DND-41 (cell line): ENCODE data around the gene KRTCAP2.
"Not testable (repeated sequence)": the region's sequence is repeated elsewhere in the genome, so short reads cannot be mapped to it uniquely, and the experiment has no call there.

ENCODE experiments used
- ATAC-seq: fragments of 200-7000 bp; cut with Tn5 transposase; 3 replicates; pipeline ENCODE4 v1.9.1; 2021; ENCODE audit warnings: low read depth; ENCODE audit not compliant: insufficient read depth
- DNase-seq: peaks from one replicate; pipeline ENCODE4 v3.0.0-alpha.2; 2020
- H2AFZ ChIP-seq: 2 replicates; pipeline ENCODE4 v1.6.0; 2012; ENCODE audit warnings: low read depth, low read length
- H3K27ac ChIP-seq: 2 replicates; pipeline ENCODE4 v1.5.1; 2012; ENCODE audit warnings: low read length, inconsistent platforms
- H3K27me3 ChIP-seq: fragments of 200-600 bp; sonication (generic); 2 replicates; pipeline ENCODE4 v1.6.0; 2012; ENCODE audit warnings: low read length, mild to moderate bottlenecking, inconsistent platforms; ENCODE audit not compliant: insufficient read depth, poor library complexity
- H3K36me3 ChIP-seq: 2 replicates; pipeline ENCODE4 v1.5.1; 2012; ENCODE audit warnings: low read length, inconsistent platforms; ENCODE audit not compliant: insufficient read depth
- H3K4me1 ChIP-seq: 2 replicates; pipeline ENCODE4 v1.5.1; 2012; ENCODE audit warnings: mild to moderate bottlenecking, low read length; ENCODE audit not compliant: insufficient read depth
- H3K4me2 ChIP-seq: 2 replicates; pipeline ENCODE4 v1.6.0; 2012; ENCODE audit warnings: mild to moderate bottlenecking, moderate library complexity, low read length, inconsistent platforms; ENCODE audit not compliant: insufficient read depth
- H3K4me3 ChIP-seq, 2 experiments: fragments of 200-600 bp in 1 of 2; shearing (Covaris generic) in 1 of 2; 2 replicates each; pipeline ENCODE4 v1.5.1; 2012 to 2016; ENCODE audit warnings: inconsistent platforms in 2 of 2, low read length in 2 of 2, mild to moderate bottlenecking in 2 of 2, low read depth in 1 of 2, moderate library complexity in 1 of 2
- H3K79me2 ChIP-seq: 2 replicates; pipeline ENCODE4 v1.6.0; 2012; ENCODE audit warnings: low read length, inconsistent platforms; ENCODE audit not compliant: insufficient read depth
- H3K9ac ChIP-seq: 2 replicates; pipeline ENCODE4 v1.6.0; 2012; ENCODE audit warnings: low read depth, mild to moderate bottlenecking, inconsistent platforms, low read length, moderate library complexity
- H3K9me3 ChIP-seq: 2 replicates; pipeline ENCODE4 v1.5.1; 2012; ENCODE audit warnings: low read length, moderate library complexity, mild to moderate bottlenecking, inconsistent platforms; ENCODE audit not compliant: insufficient read depth, severe bottlenecking
- H4K20me1 ChIP-seq: 2 replicates; pipeline ENCODE4 v1.6.0; 2012; ENCODE audit warnings: low read length; ENCODE audit not compliant: insufficient read depth
- EZH2 ChIP-seq: IDR thresholded peaks from 3 replicates; pipeline ENCODE4 v1.6.1; 2012; ENCODE audit warnings: borderline replicate concordance, low read depth, mild to moderate bottlenecking, moderate library complexity, low read length, inconsistent platforms; ENCODE audit not compliant: severe bottlenecking
- TF ChIP-seq, protein P1 (sequence below): IDR thresholded peaks from 2 replicates; pipeline ENCODE4 v1.5.1; 2012; ENCODE audit warnings: borderline replicate concordance, low read length, moderate library complexity, mild to moderate bottlenecking; ENCODE audit not compliant: poor library complexity, severe bottlenecking; ENCODE audit errors: extremely low read depth

Gene KRTCAP2

DNA sequence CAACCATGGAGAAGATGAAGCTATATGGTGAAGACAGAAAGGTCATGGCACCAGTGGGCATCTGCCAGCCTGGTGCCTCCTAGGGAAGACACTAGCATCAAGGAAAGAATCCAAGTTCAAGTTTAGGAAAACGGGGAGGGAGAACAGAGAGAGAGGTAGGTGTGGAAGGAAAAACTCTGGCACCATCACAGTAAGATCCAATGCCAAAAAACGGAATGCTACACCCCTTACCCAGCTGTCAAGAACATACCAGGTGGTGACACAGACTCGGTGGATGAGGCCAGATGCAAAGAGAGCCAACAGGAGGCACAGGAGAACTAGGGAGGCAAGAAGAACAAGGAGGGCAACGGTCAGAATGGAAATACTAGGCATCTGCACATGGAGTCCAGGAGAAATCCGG is 3.6 kb downstream of the KRTCAP2 start:
- H3K27ac ChIP-seq, result no peak overlapping the region
- no peak for TF ChIP-seq EZH2
- H2AFZ ChIP-seq, result no peak overlapping the region

DNA sequence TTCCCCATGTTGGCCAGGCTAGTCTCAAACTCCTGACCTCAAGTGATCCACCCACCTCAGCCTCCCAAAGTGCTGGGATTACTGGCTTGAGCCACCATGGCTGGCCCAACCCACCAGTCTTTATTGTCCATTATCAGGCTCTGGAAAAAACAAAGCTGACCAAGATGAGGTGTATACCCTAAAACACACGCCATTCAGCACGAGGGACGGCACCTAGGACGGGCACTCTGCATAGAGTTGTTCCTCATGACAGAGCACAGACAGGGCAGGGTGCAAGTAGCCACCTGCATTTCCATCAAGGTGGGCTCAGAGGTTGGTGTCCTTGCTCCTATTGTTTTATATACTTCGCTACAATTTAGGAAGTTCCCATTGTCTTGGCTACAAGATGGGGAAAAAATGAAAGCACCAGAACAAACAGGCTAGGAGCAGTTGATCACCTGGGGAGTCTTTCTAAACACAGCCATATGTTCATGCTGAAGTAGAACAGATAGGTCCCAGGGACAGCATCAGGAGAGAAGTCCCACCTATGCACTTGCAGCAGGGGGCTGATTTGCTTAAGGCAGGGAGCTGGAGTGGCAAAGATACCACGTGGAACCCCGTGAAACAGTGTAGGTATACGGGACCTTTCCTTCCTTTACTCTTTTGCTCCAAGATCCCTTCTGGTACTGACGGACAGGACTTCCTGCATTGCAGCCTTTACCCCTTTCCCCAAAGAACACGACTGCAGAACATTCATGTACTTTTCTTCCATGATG is 4.5 kb downstream of the KRTCAP2 start:
- H3K36me3 ChIP-seq, result peaks cover 23% of the 10 kb centered on the region
- no peaks in the 10 kb centered on the region for H3K27me3 ChIP-seq
- H3K4me2 ChIP-seq, result no peak overlapping the region
- peaks cover 36% of the 10 kb centered on the region for H3K4me1 ChIP-seq
- peaks cover 3% of the 10 kb centered on the region; the same call in 1 of the 2 replicates for H4K20me1 ChIP-seq
- no peak overlapping the region for H3K4me3 ChIP-seq
- no peak overlapping the region for H3K9ac ChIP-seq
- ATAC-seq (no peak), DNase-seq (no peak)
- TF ChIP-seq, protein P1, sequence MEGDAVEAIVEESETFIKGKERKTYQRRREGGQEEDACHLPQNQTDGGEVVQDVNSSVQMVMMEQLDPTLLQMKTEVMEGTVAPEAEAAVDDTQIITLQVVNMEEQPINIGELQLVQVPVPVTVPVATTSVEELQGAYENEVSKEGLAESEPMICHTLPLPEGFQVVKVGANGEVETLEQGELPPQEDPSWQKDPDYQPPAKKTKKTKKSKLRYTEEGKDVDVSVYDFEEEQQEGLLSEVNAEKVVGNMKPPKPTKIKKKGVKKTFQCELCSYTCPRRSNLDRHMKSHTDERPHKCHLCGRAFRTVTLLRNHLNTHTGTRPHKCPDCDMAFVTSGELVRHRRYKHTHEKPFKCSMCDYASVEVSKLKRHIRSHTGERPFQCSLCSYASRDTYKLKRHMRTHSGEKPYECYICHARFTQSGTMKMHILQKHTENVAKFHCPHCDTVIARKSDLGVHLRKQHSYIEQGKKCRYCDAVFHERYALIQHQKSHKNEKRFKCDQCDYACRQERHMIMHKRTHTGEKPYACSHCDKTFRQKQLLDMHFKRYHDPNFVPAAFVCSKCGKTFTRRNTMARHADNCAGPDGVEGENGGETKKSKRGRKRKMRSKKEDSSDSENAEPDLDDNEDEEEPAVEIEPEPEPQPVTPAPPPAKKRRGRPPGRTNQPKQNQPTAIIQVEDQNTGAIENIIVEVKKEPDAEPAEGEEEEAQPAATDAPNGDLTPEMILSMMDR, result no peak
- no peak for TF ChIP-seq EZH2
- H3K27ac ChIP-seq, result no peak overlapping the region
- no peak overlapping the region for H2AFZ ChIP-seq
- H3K79me2 ChIP-seq, result peaks cover 19% of the 10 kb centered on the region
- no peaks in the 10 kb centered on the region for H3K9me3 ChIP-seq

More for the DNA sequence above, 3.6 kb downstream of the KRTCAP2 start:
- peaks cover 23% of the 10 kb centered on the region for H3K36me3 ChIP-seq
- no peak overlapping the region for H3K4me2 ChIP-seq
- no peaks in the 10 kb centered on the region for H3K27me3 ChIP-seq
- peaks cover 45% of the 10 kb centered on the region for H3K4me1 ChIP-seq
- H3K79me2 ChIP-seq, result peaks cover 19% of the 10 kb centered on the region
- no peak overlapping the region for H3K9ac ChIP-seq
- H3K4me3 ChIP-seq, result no peak overlapping the region
- no peaks in the 10 kb centered on the region for H3K9me3 ChIP-seq
- DNase-seq (no peak), ATAC-seq (no peak)
- peaks cover 3% of the 10 kb centered on the region; the same call in 1 of the 2 replicates for H4K20me1 ChIP-seq

DNA sequence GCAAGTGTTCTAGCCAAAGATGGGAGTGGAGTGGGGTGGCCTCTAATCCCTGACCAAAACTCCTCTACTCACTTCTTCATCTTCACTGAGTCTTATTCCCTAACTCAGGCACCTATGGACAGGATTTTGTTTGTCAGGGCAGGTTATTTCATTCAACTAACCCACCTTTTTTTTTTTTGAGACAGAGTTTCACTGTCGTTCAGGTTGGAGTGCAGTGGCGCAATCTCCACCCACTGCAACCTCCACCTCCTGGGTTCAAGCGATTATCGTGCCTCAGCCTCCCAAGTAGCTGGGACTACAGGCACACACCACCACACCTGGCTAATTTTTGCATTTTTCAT is 5.0 kb downstream of the KRTCAP2 start:
- Histone ChIP-seq H3K79me2 (peaks cover 18% of the 10 kb centered on the region), H3K4me1 (peaks cover 32% of the 10 kb centered on the region), H3K4me2 (peak overlapping the region; percentile 52), H3K36me3 (peaks cover 23% of the 10 kb centered on the region)
- H3K27ac ChIP-seq, H4K20me1 ChIP-seq, H3K4me3 ChIP-seq, DNase-seq, H3K9ac ChIP-seq, H3K27me3 ChIP-seq, H2AFZ ChIP-seq, ATAC-seq, H3K9me3 ChIP-seq: not testable (repeated sequence)

DNA sequence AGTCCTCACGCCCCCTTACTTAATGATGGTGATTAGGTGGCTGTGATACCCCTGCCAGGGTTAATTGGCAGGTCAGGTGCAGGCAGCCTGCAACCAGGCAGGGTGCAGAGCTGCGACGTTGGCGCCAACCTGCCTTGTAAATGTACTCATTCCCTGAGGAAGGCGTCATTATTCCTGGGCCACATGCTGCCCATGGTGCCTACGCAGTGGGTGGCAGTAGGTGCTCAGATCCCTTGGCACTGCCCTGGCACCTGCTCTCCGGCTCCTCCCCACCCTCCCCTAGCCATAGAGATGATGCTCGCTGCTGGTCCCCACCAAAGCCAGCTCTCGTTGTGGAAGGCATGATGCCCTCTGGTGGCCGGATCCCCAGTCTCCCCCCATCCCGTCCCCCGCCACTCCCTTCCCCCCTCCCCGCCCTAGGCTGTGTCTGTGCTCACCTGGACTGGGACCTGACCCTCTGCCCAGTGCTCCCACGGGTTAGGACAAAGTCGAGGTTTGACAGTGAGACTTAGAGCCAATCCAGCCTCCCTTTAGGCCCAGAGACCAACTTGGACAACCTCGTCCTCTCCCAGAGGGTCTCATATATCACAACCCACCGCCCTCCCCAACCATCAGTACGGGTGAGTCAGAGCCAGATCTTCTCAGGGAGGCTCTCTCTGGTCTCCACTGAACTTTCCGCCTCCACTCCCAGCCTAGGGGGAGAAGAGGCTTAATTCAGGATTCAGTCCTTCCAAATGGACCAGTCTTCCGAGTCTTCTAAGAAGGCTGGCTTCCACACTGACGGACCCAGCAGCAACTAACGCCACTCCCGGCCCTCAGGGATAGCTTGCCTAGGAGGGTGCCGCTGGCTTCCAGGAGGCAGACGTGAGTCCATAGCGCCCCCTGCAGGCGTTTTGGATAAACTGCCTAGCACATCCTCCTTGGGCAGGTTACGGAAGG is 5.7 kb downstream of the KRTCAP2 start:
- ATAC-seq (peak; percentile 81), DNase-seq (peak; percentile 78)
- Histone ChIP-seq H3K27ac (no peak overlapping the region), H2AFZ (peak overlapping the region; percentile 40; the same call in 1 of the 2 replicates), H3K79me2 (peaks cover 12% of the 10 kb centered on the region), H3K4me2 (peak overlapping the region; percentile 52), H3K36me3 (peaks cover 23% of the 10 kb centered on the region), H3K4me1 (peaks cover 29% of the 10 kb centered on the region), H3K9ac (no peak overlapping the region), H3K9me3 (no peaks in the 10 kb centered on the region), H3K4me3 (peak overlapping the region in 1 of 2 experiments; percentile 23; a peak in 1 of 4 replicates), H3K27me3 (no peaks in the 10 kb centered on the region), H4K20me1 (peaks cover 3% of the 10 kb centered on the region; the same call in 1 of the 2 replicates)
- TF ChIP-seq, protein P1, result peak; percentile 95
- no peak for TF ChIP-seq EZH2
